HCT116 (cell line): ENCODE results near the gene GGT5. TPM values are rescaled to one million over a fixed set of nuclear protein-coding genes. Genes with fewer than 3 reads are reported as not detected.
"Not testable (repeated sequence)": the region's sequence is repeated elsewhere in the genome, so short reads cannot be mapped to it uniquely, and the experiment has no call there.

Experiments
- ATAC-seq: fragments of 200-7000 bp; cut with Tn5 transposase; 2 replicates; pipeline ENCODE4 v1.9.1; 2020; ENCODE audit warnings: mild to moderate bottlenecking, moderate library complexity
- BruUV-seq: library from RNA; stranded (reverse); fragments of 400-500 nt; replicated peaks from 2 replicates; lab custom pipeline; 2021; lab: Mats Ljungman, UMichigan
- CTCF ChIA-PET: fragments of 300-600 bp; sonication (Branson Sonifier 250); formaldehyde crosslinking; loops from one replicate; lab custom pipeline; 2021; ENCODE audit warnings: antibody characterized with exemption; lab: Charles Lee
- POLR2A ChIA-PET: fragments of 300-600, 350-600 bp; sonication (Branson Sonifier 250); formaldehyde crosslinking; loops from one replicate; lab custom pipeline; 2021; ENCODE audit warnings: antibody characterized with exemption; lab: Charles Lee
- RAD21 ChIA-PET, 2 experiments: fragments of 300-600 bp; sonication (Branson Sonifier 250); formaldehyde crosslinking; loops; one replicate each; lab custom pipeline; 2023; ENCODE audit warnings: low total read pairs in 2 of 2; ENCODE audit not compliant: uncharacterized antibody in 2 of 2, unreplicated experiment in 2 of 2, low non-redundant PET in 1 of 2; lab: Charles Lee
- DNase-seq: peaks from one replicate; pipeline ENCODE4 v3.0.0-alpha.2; 2010; ENCODE audit warnings: low read depth, low spot score
- H2AFZ ChIP-seq: fragments of 200-600 bp; shearing (Covaris generic), sonication (generic); 2 replicates; pipeline ENCODE4 v1.6.1; 2017; ENCODE audit warnings: low read depth, mixed run types, mixed read lengths, antibody characterized with exemption, low read length; ENCODE audit not compliant: poor library complexity, severe bottlenecking
- H3K27ac ChIP-seq: 2 replicates; pipeline ENCODE4 v1.5.1; 2012; ENCODE audit warnings: low read depth, low read length
- H3K27me3 ChIP-seq: fragments of 200-600 bp; sonication (generic); 2 replicates; pipeline ENCODE4 v1.6.1; 2016; ENCODE audit warnings: mixed run types, low read length, mixed read lengths; ENCODE audit not compliant: insufficient read depth
- H3K36me3 ChIP-seq, 2 experiments: fragments of 200-500 bp in 1 of 2; fragments of 200-600 bp in 1 of 2; sonication (Bioruptor generic) in 1 of 2; sonication (generic) in 1 of 2; 2 replicates each; pipeline versions ENCODE4 v1.5.1 to v1.6.1; 2014 to 2016; ENCODE audit warnings: low read length in 2 of 2, inconsistent platforms in 1 of 2, mixed read lengths in 1 of 2, mixed run types in 1 of 2; ENCODE audit not compliant: insufficient read depth in 2 of 2, control insufficient read depth in 1 of 2
- H3K4me1 ChIP-seq, 2 experiments: fragments of 200-600 bp in 1 of 2; sonication (generic) in 1 of 2; 2 replicates each; pipeline versions ENCODE4 v1.5.1 to v1.6.1; 2012 to 2017; ENCODE audit warnings: low read length in 2 of 2, inconsistent platforms in 1 of 2, mild to moderate bottlenecking in 1 of 2, mixed read lengths in 1 of 2, mixed run types in 1 of 2, moderate library complexity in 1 of 2; ENCODE audit not compliant: insufficient read depth in 2 of 2, control insufficient read depth in 1 of 2
- H3K4me2 ChIP-seq: fragments of 200-600 bp; sonication (generic); 2 replicates; pipeline ENCODE4 v1.6.1; 2017; ENCODE audit warnings: mixed run types, low read length, mixed read lengths
- H3K4me3 ChIP-seq, 2 experiments: fragments of 200-600 bp in 1 of 2; sonication (generic) in 1 of 2; replicated peaks in 1 of 2; 2 replicates each; pipeline ENCODE4 v1.5.1; 2011 to 2016; ENCODE audit warnings: low read length in 2 of 2, control low read depth in 1 of 2, low read depth in 1 of 2, mild to moderate bottlenecking in 1 of 2, mixed read lengths in 1 of 2, mixed run types in 1 of 2
- H3K79me2 ChIP-seq: fragments of 200-600 bp; sonication (generic); 2 replicates; pipeline ENCODE4 v1.6.1; 2017; ENCODE audit warnings: mild to moderate bottlenecking, mixed run types, low read length, moderate library complexity, mixed read lengths; ENCODE audit not compliant: insufficient read depth
- H3K9ac ChIP-seq: fragments of 200-600 bp; sonication (generic); 2 replicates; pipeline ENCODE4 v1.6.1; 2016; ENCODE audit warnings: low read length, mixed read lengths
- H3K9me2 ChIP-seq: fragments of 200-600 bp; sonication (generic), shearing (Covaris generic); 2 replicates; pipeline ENCODE4 v1.6.1; 2017; ENCODE audit warnings: mixed run types, mild to moderate bottlenecking, moderate library complexity; ENCODE audit not compliant: insufficient read depth
- H3K9me3 ChIP-seq, 2 experiments: fragments of 200-500 bp in 1 of 2; fragments of 200-600 bp in 1 of 2; sonication (Bioruptor generic) in 1 of 2; sonication (generic) in 1 of 2; 2 replicates each; pipeline ENCODE4 v1.6.1; 2014 to 2017; ENCODE audit warnings: low read length in 2 of 2, mixed read lengths in 2 of 2, inconsistent platforms in 1 of 2, low read depth in 1 of 2, mild to moderate bottlenecking in 1 of 2, mixed run types in 1 of 2, moderate library complexity in 1 of 2; ENCODE audit not compliant: control insufficient read depth in 1 of 2, insufficient read depth in 1 of 2
- H4K20me1 ChIP-seq: fragments of 200-600 bp; sonication (generic), shearing (Covaris generic); 2 replicates; pipeline ENCODE4 v1.6.1; 2017; ENCODE audit warnings: mixed run types, mild to moderate bottlenecking, moderate library complexity; ENCODE audit not compliant: insufficient read depth
- RAD21 ChIP-seq: IDR thresholded peaks from 2 replicates; pipeline ENCODE4 v1.6.1; 2012; ENCODE audit warnings: low read depth, mild to moderate bottlenecking
- intact Hi-C: fragments of 100-400 bp; cut with micrococcal nuclease; formaldehyde crosslinking; loops from 2 replicates; pipeline ENCODE4 v1.10.0; 2022
- total RNA-seq: library from RNA; stranded (reverse); gene quantifications from one replicate; pipeline ENCODE4 v1.2.1, GENCODE V29; 2021; ENCODE audit not compliant: unreplicated experiment
- TF ChIP-seq, protein P1 (sequence below), 3 experiments: fragments of 200-600 bp in 1 of 3; sonication (generic) in 1 of 3; IDR thresholded peaks in 2 of 3; conservative IDR thresholded peaks in 1 of 3; 2 replicates each; pipeline ENCODE4 v1.5.1; 2012 to 2017; ENCODE audit warnings: low read depth in 2 of 3, low read length in 2 of 3, antibody characterized with exemption in 1 of 3, borderline replicate concordance in 1 of 3, control low read depth in 1 of 3, mild to moderate bottlenecking in 1 of 3, mixed read lengths in 1 of 3, mixed run types in 1 of 3, moderate library complexity in 1 of 3; ENCODE audit not compliant: insufficient read depth in 1 of 3

The GGT5 gene
- total RNA-seq, 1 experiment from 2014 or later = 0.57 TPM

DNA sequence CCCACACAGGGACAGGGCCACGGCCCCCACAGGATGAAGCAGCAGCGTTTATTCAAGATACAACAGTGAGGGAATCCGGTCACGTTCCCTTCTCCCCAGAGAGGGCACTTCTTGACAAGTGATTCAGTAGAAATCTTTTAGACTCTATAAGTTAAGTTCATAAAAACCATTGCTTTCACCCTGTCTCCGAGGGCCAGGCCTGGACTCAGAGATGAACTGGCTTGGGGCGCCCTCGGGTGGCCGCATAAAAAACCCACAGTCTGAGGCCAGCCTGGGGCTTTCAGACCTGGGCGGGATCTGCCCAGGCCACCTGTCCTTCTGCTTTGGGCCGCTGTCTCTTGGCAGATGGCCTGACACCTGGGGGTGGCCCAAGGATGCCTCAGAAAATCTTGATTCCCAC lies 14.6 kb upstream of the GGT5 start:
- H4K20me1 ChIP-seq, CTCF ChIA-PET, H3K27me3 ChIP-seq, H3K79me2 ChIP-seq, H3K9me2 ChIP-seq, H3K9me3 ChIP-seq, POLR2A ChIA-PET, H3K27ac ChIP-seq, RAD21 ChIA-PET, BruUV-seq, H3K9ac ChIP-seq, H3K4me1 ChIP-seq, H2AFZ ChIP-seq, H3K36me3 ChIP-seq, H3K4me3 ChIP-seq, ATAC-seq: not testable (repeated sequence)
- TF ChIP-seq RAD21 = peak; percentile 72
- TF ChIP-seq, protein P1, sequence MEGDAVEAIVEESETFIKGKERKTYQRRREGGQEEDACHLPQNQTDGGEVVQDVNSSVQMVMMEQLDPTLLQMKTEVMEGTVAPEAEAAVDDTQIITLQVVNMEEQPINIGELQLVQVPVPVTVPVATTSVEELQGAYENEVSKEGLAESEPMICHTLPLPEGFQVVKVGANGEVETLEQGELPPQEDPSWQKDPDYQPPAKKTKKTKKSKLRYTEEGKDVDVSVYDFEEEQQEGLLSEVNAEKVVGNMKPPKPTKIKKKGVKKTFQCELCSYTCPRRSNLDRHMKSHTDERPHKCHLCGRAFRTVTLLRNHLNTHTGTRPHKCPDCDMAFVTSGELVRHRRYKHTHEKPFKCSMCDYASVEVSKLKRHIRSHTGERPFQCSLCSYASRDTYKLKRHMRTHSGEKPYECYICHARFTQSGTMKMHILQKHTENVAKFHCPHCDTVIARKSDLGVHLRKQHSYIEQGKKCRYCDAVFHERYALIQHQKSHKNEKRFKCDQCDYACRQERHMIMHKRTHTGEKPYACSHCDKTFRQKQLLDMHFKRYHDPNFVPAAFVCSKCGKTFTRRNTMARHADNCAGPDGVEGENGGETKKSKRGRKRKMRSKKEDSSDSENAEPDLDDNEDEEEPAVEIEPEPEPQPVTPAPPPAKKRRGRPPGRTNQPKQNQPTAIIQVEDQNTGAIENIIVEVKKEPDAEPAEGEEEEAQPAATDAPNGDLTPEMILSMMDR (IDR thresholded peaks at IDR 0.05 in 2 of 3, conservative IDR thresholded peaks at IDR 0.05 in 1 of 3; ENCODE audit: borderline replicate concordance in 1 of 3, insufficient read depth in 1 of 3, low read depth in 2 of 3, low read length in 2 of 3) = peak; percentile 40 to 63 (median 45); a peak in 4 of 6 replicates
- H3K4me2 ChIP-seq = peak overlapping the region; percentile 39; the same call in 1 of the 2 replicates
- peak; percentile 63 for DNase-seq
- intact Hi-C loops = loop anchor here (5.0 kb wide), 1 partner anchor 277 kb away; the partner anchor contains the start of gene GSTT2

DNA sequence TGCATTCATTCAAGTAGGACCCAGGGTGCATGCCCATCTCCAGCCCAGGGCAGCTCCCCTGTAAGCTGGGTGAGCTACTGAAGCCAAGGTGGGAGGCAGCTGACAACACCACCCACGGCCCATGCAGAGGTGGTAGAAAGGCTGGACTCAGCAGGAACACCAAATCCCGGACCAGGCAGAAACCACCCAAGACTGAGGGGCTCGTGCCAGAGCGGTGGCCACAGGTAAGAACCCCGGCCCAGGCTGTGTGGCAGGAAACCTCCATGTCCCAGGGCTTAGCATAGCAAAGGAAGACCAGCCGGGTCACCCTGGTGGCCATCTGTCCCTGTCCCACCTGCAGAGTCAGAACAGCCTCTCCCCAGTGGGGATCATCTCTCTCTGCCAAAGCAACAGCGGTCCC lies 11.9 kb upstream of the GGT5 start:
- H3K4me1 ChIP-seq, H3K79me2 ChIP-seq, DNase-seq, H3K9ac ChIP-seq, BruUV-seq, RAD21 ChIA-PET, H3K27ac ChIP-seq, POLR2A ChIA-PET, H3K9me2 ChIP-seq, ATAC-seq, H3K9me3 ChIP-seq, H3K4me3 ChIP-seq, H3K4me2 ChIP-seq, H4K20me1 ChIP-seq, H2AFZ ChIP-seq, H3K36me3 ChIP-seq, CTCF ChIA-PET, H3K27me3 ChIP-seq: not testable (repeated sequence)
- intact Hi-C loops = loop anchor here (5.0 kb wide), 1 partner anchor 274 kb away; the partner anchor contains the start of gene GSTT2

DNA sequence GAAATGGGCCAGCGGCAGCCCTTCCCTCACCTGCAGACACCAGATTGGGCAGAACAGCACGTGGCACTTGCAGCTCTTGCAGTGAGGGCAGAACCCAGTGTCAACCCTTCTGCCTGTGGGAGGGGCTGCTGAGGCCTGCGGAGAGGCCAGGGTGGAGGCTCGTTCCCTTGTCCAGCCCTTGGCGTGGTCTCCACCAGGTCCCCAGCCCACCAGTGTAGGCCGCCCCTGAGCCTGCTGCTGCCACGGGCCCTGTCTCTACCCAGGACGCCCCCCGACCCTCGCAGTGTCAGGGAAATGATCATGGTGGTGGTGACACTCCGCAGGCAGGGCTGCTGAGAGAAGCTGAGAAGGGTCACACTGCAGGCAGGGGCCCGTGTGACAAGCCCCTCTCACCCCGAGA lies 11.3 kb upstream of the GGT5 start:
- H3K9ac ChIP-seq, H3K9me2 ChIP-seq, H3K27ac ChIP-seq, H3K9me3 ChIP-seq, H4K20me1 ChIP-seq, POLR2A ChIA-PET, H3K4me1 ChIP-seq, H3K27me3 ChIP-seq, CTCF ChIA-PET, BruUV-seq, ATAC-seq, H3K4me3 ChIP-seq, RAD21 ChIA-PET, H2AFZ ChIP-seq, H3K79me2 ChIP-seq, H3K4me2 ChIP-seq, DNase-seq, H3K36me3 ChIP-seq: not testable (repeated sequence)
- intact Hi-C loops = loop anchor here (5.0 kb wide), 1 partner anchor 274 kb away; the partner anchor contains the start of gene GSTT2

DNA sequence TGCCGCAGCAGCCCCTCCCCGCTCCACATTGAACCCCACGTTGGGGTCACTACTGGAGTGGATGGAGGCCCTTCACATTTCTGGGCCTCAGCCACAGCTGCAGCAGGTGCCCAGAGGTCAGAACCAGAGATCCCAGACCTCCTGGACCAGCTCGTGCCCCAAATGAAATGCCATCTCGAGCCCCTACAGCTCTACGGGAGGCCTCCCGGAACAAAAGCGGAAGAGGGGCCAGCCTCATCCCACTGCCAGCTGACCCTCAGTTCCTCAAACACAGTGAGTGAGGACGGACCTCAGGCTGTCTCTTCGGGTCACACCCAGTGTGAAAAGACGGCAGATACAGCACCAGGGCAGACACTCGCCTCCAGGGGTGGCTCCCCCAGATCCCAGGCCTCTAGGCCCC lies 8.2 kb upstream of the GGT5 start:
- H2AFZ ChIP-seq, H3K79me2 ChIP-seq, DNase-seq, H3K36me3 ChIP-seq, POLR2A ChIA-PET, H3K4me2 ChIP-seq, H4K20me1 ChIP-seq, H3K9me2 ChIP-seq, H3K9ac ChIP-seq, BruUV-seq, H3K27me3 ChIP-seq, H3K4me1 ChIP-seq, ATAC-seq, H3K4me3 ChIP-seq, H3K27ac ChIP-seq, CTCF ChIA-PET, H3K9me3 ChIP-seq, RAD21 ChIA-PET, intact Hi-C loops: not testable (repeated sequence)
